ENCODE measurements around the gene C2CD4D. TPM values are rescaled to one million over a fixed set of nuclear protein-coding genes. Genes with fewer than 3 reads are reported as not detected.

C2CD4D gene
- total and polyA plus RNA-seq, 2 of the 13 experiments (the other 11 are each of a cell fraction or from before 2014, with no cell fraction given), result not detected

DNA sequence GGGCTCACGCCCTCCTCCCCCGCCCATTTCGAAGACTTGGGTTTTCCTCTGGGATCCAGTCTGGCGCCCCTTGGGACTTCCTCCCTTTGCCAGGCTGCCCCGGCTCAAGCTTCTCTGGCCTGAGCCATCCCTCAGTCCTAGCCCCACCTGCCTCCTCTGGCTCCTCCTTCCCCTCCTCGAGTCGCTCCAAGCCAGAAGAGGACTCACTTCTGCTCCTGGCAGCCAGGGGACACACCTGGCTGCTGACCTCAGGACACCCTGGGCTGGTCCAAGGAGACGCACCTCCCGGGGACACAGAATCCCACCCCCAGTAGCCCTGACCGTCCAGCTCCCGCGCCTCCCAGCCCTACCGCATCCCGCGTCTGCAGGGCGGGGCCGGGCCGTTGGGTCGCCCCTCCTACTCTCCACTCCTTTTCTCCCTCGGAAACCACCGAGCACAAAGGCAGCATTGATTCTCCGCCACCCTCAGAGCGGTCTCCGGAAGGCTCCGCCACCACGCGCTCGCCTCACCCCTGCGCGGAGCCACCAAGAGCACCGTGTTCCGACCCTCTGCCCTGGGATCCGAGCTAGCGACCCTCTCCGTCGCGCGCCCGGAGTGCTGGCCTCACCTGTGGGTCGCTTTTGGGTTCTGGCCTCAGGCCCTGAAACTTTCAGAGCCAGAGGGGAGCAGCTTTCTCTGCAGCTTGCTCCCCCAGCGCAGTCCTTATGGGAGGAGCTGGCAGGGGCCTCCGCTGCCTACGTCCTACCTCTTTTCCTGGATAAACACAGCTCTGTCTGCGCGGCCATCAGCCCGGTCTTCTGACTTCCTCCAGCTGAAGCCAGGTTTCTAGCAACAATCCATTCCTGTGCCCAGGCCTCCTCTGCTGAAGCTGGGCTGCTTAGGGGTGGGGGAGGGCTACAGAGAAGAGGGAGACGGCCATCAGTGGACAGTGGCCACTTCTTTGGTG lies at the start of gene C2CD4D (continued):
- peak; percentile 73 for TF ChIP-seq ZBTB38 (CRISPR knock-in tag; IDR thresholded peaks at IDR 0.05)
- no peak for TF ChIP-seq ZNF326 (CRISPR knock-in tag; IDR thresholded peaks at IDR 0.05; ENCODE audit: borderline replicate concordance)
- no peak for TF ChIP-seq HOXD1 (CRISPR knock-in tag; IDR thresholded peaks at IDR 0.05)
- TF ChIP-seq MYC (CRISPR knock-in tag; IDR thresholded peaks at IDR 0.05; ENCODE audit: borderline replicate concordance), result peak; percentile 79
- no peak for TF ChIP-seq TMF1 (CRISPR knock-in tag; IDR thresholded peaks at IDR 0.05; ENCODE audit: low read depth)
- TF ChIP-seq GLMP (CRISPR knock-in tag; IDR thresholded peaks at IDR 0.05; ENCODE audit: borderline replicate concordance), result no peak
- no peak for TF ChIP-seq KAT7 (CRISPR knock-in tag; IDR thresholded peaks at IDR 0.05; ENCODE audit: borderline replicate concordance)
- no peak for TF ChIP-seq HMGXB3 (CRISPR knock-in tag; IDR thresholded peaks at IDR 0.05; ENCODE audit: borderline replicate concordance)
- TF ChIP-seq ZNF276 (CRISPR knock-in tag; IDR thresholded peaks at IDR 0.05; ENCODE audit: low read depth), result no peak
- no peak for TF ChIP-seq ZNF333 (CRISPR knock-in tag; IDR thresholded peaks at IDR 0.05; ENCODE audit: borderline replicate concordance)
- TF ChIP-seq, protein P1, sequence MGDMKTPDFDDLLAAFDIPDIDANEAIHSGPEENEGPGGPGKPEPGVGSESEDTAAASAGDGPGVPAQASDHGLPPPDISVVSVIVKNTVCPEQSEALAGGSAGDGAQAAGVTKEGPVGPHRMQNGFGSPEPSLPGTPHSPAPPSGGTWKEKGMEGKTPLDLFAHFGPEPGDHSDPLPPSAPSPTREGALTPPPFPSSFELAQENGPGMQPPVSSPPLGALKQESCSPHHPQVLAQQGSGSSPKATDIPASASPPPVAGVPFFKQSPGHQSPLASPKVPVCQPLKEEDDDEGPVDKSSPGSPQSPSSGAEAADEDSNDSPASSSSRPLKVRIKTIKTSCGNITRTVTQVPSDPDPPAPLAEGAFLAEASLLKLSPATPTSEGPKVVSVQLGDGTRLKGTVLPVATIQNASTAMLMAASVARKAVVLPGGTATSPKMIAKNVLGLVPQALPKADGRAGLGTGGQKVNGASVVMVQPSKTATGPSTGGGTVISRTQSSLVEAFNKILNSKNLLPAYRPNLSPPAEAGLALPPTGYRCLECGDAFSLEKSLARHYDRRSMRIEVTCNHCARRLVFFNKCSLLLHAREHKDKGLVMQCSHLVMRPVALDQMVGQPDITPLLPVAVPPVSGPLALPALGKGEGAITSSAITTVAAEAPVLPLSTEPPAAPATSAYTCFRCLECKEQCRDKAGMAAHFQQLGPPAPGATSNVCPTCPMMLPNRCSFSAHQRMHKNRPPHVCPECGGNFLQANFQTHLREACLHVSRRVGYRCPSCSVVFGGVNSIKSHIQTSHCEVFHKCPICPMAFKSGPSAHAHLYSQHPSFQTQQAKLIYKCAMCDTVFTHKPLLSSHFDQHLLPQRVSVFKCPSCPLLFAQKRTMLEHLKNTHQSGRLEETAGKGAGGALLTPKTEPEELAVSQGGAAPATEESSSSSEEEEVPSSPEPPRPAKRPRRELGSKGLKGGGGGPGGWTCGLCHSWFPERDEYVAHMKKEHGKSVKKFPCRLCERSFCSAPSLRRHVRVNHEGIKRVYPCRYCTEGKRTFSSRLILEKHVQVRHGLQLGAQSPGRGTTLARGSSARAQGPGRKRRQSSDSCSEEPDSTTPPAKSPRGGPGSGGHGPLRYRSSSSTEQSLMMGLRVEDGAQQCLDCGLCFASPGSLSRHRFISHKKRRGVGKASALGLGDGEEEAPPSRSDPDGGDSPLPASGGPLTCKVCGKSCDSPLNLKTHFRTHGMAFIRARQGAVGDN (CRISPR knock-in tag; IDR thresholded peaks at IDR 0.05), result peak; percentile 84
- TF ChIP-seq PHF5A (CRISPR knock-in tag; IDR thresholded peaks at IDR 0.05; ENCODE audit: low read depth, unreplicated experiment), result no peak
- TF ChIP-seq TCF7L2 (IDR thresholded peaks at IDR 0.05; ENCODE audit: low read depth, low read length), result no peak
- no peak for TF ChIP-seq HNRNPUL1 (IDR thresholded peaks at IDR 0.05; ENCODE audit: low read depth, low read length)
- no peak for TF ChIP-seq HOXA7 (CRISPR knock-in tag; IDR thresholded peaks at IDR 0.05)

Data from HepG2 (cell line).